ENCODE results near the gene ARID2.

DNA sequence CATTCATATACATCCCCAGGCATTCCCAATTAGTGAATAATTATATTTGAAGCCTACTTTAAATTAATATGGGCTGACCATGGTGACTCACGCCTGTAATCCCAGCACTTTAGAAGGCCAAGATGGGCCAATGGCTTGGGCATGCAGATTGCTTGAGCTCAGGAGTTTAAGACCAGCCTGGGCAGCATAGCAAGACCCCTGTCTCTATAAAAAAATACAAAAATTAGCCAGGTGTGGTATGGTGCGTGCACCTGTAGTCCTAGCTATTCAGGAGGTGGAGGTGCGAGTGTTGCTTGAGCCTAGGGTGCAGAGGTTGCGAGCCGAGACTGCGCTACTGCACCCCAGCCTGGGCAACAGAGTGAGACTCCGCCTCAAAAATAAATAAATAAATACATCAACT lies 7.6 kb upstream of the ARID2 start:
- TF ChIP-seq POLR2A (IDR thresholded peaks at IDR 0.05; ENCODE audit: low read length) (no peak), GATA1 (IDR thresholded peaks at IDR 0.05; ENCODE audit: low read depth, low read length) (no peak)
